Glutamatergic neuron (in vitro differentiated cells): ENCODE measurements around the gene OOSP4A. TPM values are rescaled to one million over a fixed set of nuclear protein-coding genes. Genes with fewer than 3 reads are reported as not detected.
"Not testable (repeated sequence)": the region's sequence is repeated elsewhere in the genome, so short reads cannot be mapped to it uniquely, and the experiment has no call there.

Source experiments
- DNase-seq: peaks from one replicate; pipeline ENCODE4 v3.0.0; 2022
- H3K27ac Mint-ChIP-seq: one replicate; pipeline ENCODE4 v1.8.0; 2020; ENCODE audit warnings: mild to moderate bottlenecking, mixed read lengths, inconsistent platforms; ENCODE audit not compliant: unreplicated experiment
- H3K27me3 Mint-ChIP-seq: one replicate; pipeline ENCODE4 v1.8.0; 2020; ENCODE audit warnings: mild to moderate bottlenecking, moderate library complexity, mixed read lengths, inconsistent platforms; ENCODE audit not compliant: unreplicated experiment
- H3K36me3 Mint-ChIP-seq: one replicate; pipeline ENCODE4 v1.8.0; 2020; ENCODE audit warnings: mild to moderate bottlenecking, mixed read lengths, inconsistent platforms; ENCODE audit not compliant: unreplicated experiment
- H3K4me1 Mint-ChIP-seq: one replicate; pipeline ENCODE4 v1.8.0; 2020; ENCODE audit warnings: mild to moderate bottlenecking, low read depth, mixed read lengths, inconsistent platforms; ENCODE audit not compliant: unreplicated experiment
- H3K4me3 Mint-ChIP-seq: one replicate; pipeline ENCODE4 v1.8.0; 2020; ENCODE audit warnings: mild to moderate bottlenecking, mixed read lengths, inconsistent platforms; ENCODE audit not compliant: unreplicated experiment
- H3K9me3 Mint-ChIP-seq: one replicate; pipeline ENCODE4 v1.8.0; 2020; ENCODE audit warnings: mild to moderate bottlenecking, moderate library complexity, mixed read lengths, inconsistent platforms; ENCODE audit not compliant: unreplicated experiment
- total RNA-seq: library from RNA; stranded (reverse); fragmentation: NEBNext Ultra II Directional; extraction: Animal tissue kit (Norgen Biotek cat#: 25700); gene quantifications from one replicate; pipeline ENCODE4 v1.2.1, GENCODE V29; 2021; ENCODE audit not compliant: unreplicated experiment
- TF ChIP-seq, protein P1 (sequence below): fragments of 200-600 bp; sonication (generic); IDR thresholded peaks from one replicate; pipeline ENCODE4 v1.5.0; 2021; ENCODE audit not compliant: partially characterized antibody, unreplicated experiment

Gene OOSP4A
- total RNA-seq, 1 donor from 2014 or later = not detected

DNA sequence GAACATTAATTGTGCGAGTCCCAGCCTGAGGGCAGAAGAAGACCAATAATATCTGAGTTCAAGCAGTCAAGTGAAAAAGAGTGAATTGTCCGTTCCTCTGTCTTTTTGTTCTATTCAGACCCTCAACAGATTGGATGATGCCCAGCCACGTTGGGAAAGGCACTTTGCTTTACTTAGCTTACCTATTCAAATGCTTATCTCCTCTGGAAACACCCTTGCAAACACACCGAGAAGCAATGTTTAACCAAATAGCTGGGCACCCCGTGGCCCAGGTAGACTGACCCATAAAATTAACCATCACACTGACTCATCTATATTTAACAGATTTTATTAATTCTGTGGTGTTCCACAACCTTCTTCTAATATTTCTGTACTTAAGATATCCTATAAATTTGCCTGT is 9.3 kb downstream of the OOSP4A start:
- Mint-ChIP-seq H3K9me3 (no peaks in the 10 kb centered on the region), H3K27me3 (no peaks in the 10 kb centered on the region), H3K4me3 (no peak overlapping the region), H3K36me3 (no peaks in the 10 kb centered on the region), H3K27ac (no peak overlapping the region), H3K4me1 (no peaks in the 10 kb centered on the region)
- DNase-seq = no peak
- TF ChIP-seq, protein P1, sequence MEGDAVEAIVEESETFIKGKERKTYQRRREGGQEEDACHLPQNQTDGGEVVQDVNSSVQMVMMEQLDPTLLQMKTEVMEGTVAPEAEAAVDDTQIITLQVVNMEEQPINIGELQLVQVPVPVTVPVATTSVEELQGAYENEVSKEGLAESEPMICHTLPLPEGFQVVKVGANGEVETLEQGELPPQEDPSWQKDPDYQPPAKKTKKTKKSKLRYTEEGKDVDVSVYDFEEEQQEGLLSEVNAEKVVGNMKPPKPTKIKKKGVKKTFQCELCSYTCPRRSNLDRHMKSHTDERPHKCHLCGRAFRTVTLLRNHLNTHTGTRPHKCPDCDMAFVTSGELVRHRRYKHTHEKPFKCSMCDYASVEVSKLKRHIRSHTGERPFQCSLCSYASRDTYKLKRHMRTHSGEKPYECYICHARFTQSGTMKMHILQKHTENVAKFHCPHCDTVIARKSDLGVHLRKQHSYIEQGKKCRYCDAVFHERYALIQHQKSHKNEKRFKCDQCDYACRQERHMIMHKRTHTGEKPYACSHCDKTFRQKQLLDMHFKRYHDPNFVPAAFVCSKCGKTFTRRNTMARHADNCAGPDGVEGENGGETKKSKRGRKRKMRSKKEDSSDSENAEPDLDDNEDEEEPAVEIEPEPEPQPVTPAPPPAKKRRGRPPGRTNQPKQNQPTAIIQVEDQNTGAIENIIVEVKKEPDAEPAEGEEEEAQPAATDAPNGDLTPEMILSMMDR = no peak

DNA sequence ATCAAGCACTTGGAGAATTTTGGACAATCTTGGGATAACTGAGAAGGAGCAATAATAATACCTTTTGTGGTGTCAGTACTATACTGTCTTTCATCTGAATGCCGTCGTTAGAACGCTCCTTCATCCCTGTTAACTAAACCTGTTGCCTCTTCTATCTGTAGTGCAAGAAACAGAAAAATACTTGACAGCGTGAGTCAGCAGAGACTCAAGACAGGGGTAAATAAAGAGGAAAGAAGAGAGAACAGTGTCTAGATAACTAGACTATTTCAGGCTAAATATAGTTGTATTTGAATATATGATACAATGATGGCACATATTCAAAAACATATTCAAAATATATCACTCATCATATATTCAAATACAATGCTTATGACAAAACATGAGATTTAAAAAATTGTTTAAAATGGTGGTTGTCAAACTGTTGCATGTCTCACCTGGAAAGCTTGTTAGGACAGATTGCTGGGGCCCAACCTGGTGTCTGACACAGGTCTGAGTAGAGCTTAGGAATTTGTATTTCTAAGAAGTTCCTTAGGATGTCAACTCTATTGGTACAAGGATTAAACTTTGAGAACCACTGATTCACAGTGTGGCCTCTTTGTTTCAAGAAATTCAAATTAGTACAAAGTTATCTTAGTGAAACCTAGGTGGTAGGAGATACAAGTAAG is 17.4 kb downstream of the OOSP4A start:
- Mint-ChIP-seq H3K4me3 (no peak overlapping the region), H3K36me3 (no peaks in the 10 kb centered on the region), H3K27ac (no peak overlapping the region), H3K9me3 (no peaks in the 10 kb centered on the region), H3K27me3 (no peaks in the 10 kb centered on the region), H3K4me1 (no peaks in the 10 kb centered on the region)
- no peak for DNase-seq
- TF ChIP-seq, protein P1 = no peak

DNA sequence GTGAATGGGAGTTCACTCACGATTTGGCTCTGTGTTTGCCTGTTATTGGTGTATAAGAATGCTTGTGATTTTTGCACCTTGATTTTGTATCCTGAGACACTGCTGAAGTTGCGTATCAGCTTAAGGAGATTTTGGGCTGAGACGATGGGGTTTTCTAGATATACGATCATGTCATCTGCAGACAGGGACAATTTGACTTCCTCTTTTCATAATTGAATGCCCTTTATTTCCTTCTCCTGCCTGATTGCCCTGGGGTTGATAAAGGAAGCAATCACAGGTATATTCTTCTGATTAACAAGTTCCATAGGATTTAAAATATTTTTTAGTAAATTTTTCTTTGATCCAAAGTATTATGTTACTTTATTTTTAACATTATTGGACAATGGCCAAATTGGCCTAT is 18.2 kb downstream of the OOSP4A start:
- DNase-seq, H3K4me3 Mint-ChIP-seq, H3K27me3 Mint-ChIP-seq, H3K36me3 Mint-ChIP-seq, H3K27ac Mint-ChIP-seq, H3K9me3 Mint-ChIP-seq, H3K4me1 Mint-ChIP-seq: not testable (repeated sequence)

DNA sequence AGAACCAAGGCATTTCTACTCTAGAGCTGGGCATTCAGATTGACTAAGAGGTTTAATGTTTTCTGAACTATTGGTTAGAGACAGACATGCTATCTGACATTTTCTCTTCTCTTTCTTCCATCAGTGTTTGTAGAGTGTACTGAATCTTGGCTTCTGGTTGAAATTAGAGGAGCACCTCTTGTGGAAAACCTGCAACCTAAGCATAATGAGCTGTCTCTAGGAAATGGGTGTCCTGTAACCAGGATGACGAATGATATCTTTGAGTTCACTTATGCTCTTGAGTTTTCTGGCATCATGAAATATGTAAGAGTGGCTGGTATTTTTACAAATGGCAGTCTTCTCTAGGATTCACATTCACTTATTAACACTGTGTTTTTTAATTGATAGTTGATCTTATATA is 19.4 kb downstream of the OOSP4A start:
- Mint-ChIP-seq H3K27me3 (no peaks in the 10 kb centered on the region), H3K4me3 (no peak overlapping the region), H3K4me1 (no peaks in the 10 kb centered on the region), H3K9me3 (no peaks in the 10 kb centered on the region), H3K27ac (no peak overlapping the region), H3K36me3 (no peaks in the 10 kb centered on the region)
- no peak for DNase-seq
- TF ChIP-seq, protein P1 = no peak

DNA sequence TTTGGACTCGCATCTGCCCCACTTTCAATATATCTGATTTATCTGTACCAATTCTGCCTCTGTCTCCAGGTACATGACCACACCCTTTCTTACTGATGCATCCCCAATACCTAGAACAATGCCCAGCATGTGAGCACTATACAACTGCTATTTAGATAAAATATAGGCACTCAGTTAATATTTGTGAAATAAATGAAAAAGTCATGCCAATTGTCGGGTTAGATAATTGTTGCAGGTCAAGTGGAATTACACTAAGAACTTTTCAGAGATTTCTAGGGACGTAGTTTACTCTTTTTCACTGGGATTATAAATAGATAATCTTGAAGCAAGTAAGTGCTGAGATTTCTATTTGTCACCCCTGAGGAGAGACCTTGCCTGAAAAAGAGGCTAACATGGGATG is 20.5 kb downstream of the OOSP4A start:
- Mint-ChIP-seq H3K4me3 (no peak overlapping the region), H3K9me3 (no peaks in the 10 kb centered on the region), H3K4me1 (no peaks in the 10 kb centered on the region), H3K36me3 (no peaks in the 10 kb centered on the region), H3K27me3 (peaks cover 2% of the 10 kb centered on the region), H3K27ac (no peak overlapping the region)
- DNase-seq = no peak
- TF ChIP-seq, protein P1 = no peak
